HG03066 (cell line): ENCODE data around the gene TGM5.
"Not testable (repeated sequence)": the region's sequence is repeated elsewhere in the genome, so short reads cannot be mapped to it uniquely, and the experiment has no call there.

Experiments used
- ATAC-seq: cut with Tn5 transposase; IDR thresholded peaks from one replicate; pipeline ENCODE4 v1.9.1; 2021; ENCODE audit warnings: low read depth; ENCODE audit not compliant: unreplicated experiment

Gene TGM5

GRCh38 chr15:43198992-43199391 lies 67.7 kb downstream of the TGM5 start:
- no peak for ATAC-seq

GRCh38 chr15:43198556-43198955 lies 68.2 kb downstream of the TGM5 start:
- not testable (repeated sequence) for ATAC-seq

GRCh38 chr15:43197773-43198172 lies 69.0 kb downstream of the TGM5 start:
- ATAC-seq: not testable (repeated sequence)

- no peak for ATAC-seq
These were observed 69.8 kb downstream of the TGM5 start for GRCh38 chr15:43196760-43197548.

GRCh38 chr15:43194795-43195194 lies 71.9 kb downstream of the TGM5 start:
- no peak for ATAC-seq

- no peak for ATAC-seq
These were observed 73.0 kb downstream of the TGM5 start for GRCh38 chr15:43193710-43194109.

- no peak for ATAC-seq
These were observed 76.5 kb downstream of the TGM5 start for GRCh38 chr15:43190178-43190577.

- no peak for ATAC-seq
These were observed 77.4 kb downstream of the TGM5 start for GRCh38 chr15:43189296-43189695.

GRCh38 chr15:43187544-43188155 lies 79.1 kb downstream of the TGM5 start:
- ATAC-seq: no peak

GRCh38 chr15:43186003-43186353 lies 80.8 kb downstream of the TGM5 start:
- peak; percentile 21 for ATAC-seq

GRCh38 chr15:43185157-43186002 lies 81.3 kb downstream of the TGM5 start, which contains the start of gene CCNDBP1:
TSS of gene CCNDBP1 (plus strand) at chr15:43185403. CDS start at chr15:43185499, 96 bp downstream.
- ATAC-seq: peak; percentile 91

- no peak for ATAC-seq
These were observed 82.2 kb downstream of the TGM5 start for GRCh38 chr15:43184407-43185124.

- ATAC-seq: no peak
These were observed 83.5 kb downstream of the TGM5 start for GRCh38 chr15:43183270-43183669.
